CD4-positive, CD25-positive, alpha-beta regulatory T cell (primary cell): Measurements from ENCODE around the gene SH3RF2. TPM values are rescaled to one million over a fixed set of nuclear protein-coding genes. Genes with fewer than 3 reads are reported as not detected.

ENCODE experiments used
- ATAC-seq, 2 donors: fragments of 150-1000 bp; cut with Tn5 transposase; one replicate each; pipeline ENCODE4 v1.10.0; 2021; ENCODE audit warnings: low read depth in 2 of 2, moderate number of reproducible peaks in 2 of 2, moderate library complexity in 1 of 2
- DNase-seq, 3 donors: peaks; one replicate each; pipeline versions ENCODE4 v3.0.0 to v3.0.0-alpha.2; 2012 to 2022; ENCODE audit warnings: mixed read lengths in 1 of 3
- H3K27ac ChIP-seq: one replicate; pipeline ENCODE4 v1.7.0; 2013; ENCODE audit warnings: mild to moderate bottlenecking, low read length; ENCODE audit not compliant: insufficient read depth, poor library complexity, severe bottlenecking
- H3K27me3 ChIP-seq: one replicate; pipeline ENCODE4 v1.7.0; 2013; ENCODE audit warnings: low read length; ENCODE audit not compliant: control insufficient read depth, insufficient read depth
- H3K36me3 ChIP-seq: one replicate; pipeline ENCODE4 v1.7.0; 2013; ENCODE audit warnings: mild to moderate bottlenecking, low read length, moderate library complexity; ENCODE audit not compliant: control insufficient read depth, insufficient read depth
- H3K4me1 ChIP-seq: 2 replicates; pipeline ENCODE4 v1.7.0; 2013; ENCODE audit warnings: mild to moderate bottlenecking, low read length; ENCODE audit not compliant: insufficient read depth, control insufficient read depth, poor library complexity, severe bottlenecking
- H3K4me3 ChIP-seq: one replicate; pipeline ENCODE4 v1.7.0; 2013; ENCODE audit warnings: low read depth, mild to moderate bottlenecking, low read length, moderate library complexity
- H3K9me3 ChIP-seq, 2 experiments: 1 replicate in 1 of 2; 2 replicates in 1 of 2; pipeline ENCODE4 v1.7.0; 2013; ENCODE audit warnings: low read length in 2 of 2, mild to moderate bottlenecking in 1 of 2, moderate library complexity in 1 of 2; ENCODE audit not compliant: control insufficient read depth in 2 of 2
- H3K27ac Mint-ChIP-seq, 3 donors: one replicate each; pipeline ENCODE4 v1.8.0; 2020 to 2022; ENCODE audit warnings: mild to moderate bottlenecking in 3 of 3, mixed read lengths in 3 of 3, moderate library complexity in 2 of 3
- H3K27me3 Mint-ChIP-seq: one replicate; pipeline ENCODE4 v1.8.0; 2022; ENCODE audit warnings: mild to moderate bottlenecking, mixed read lengths
- H3K36me3 Mint-ChIP-seq: one replicate; pipeline ENCODE4 v1.8.0; 2020; ENCODE audit warnings: mixed read lengths
- H3K4me1 Mint-ChIP-seq, 4 donors: one replicate each; pipeline ENCODE4 v1.8.0; 2020 to 2022; ENCODE audit warnings: mixed read lengths in 4 of 4, mild to moderate bottlenecking in 1 of 4
- H3K4me3 Mint-ChIP-seq, 4 donors: one replicate each; pipeline ENCODE4 v1.8.0; 2020 to 2022; ENCODE audit warnings: mild to moderate bottlenecking in 4 of 4, mixed read lengths in 4 of 4, moderate library complexity in 3 of 4
- H3K9me3 Mint-ChIP-seq, 7 donors: one replicate each; pipeline ENCODE4 v1.8.0; 2020 to 2022; ENCODE audit warnings: mixed read lengths in 7 of 7, mild to moderate bottlenecking in 3 of 7, moderate library complexity in 2 of 7
- polyA plus RNA-seq, 4 donors: library from polyadenylated mRNA; unstranded; fragments of 300-500 nt; fragmentation: Illumina TruSeq; gene quantifications; one replicate each; pipeline ENCODE4 v1.2.3, GENCODE V29; 2021
- total RNA-seq: library from RNA; stranded (reverse); gene quantifications from one replicate; pipeline ENCODE4 v1.2.3, GENCODE V29; 2022

The SH3RF2 gene
- total and polyA plus RNA-seq, 5 donors from 2014 or later = 0.52 to 4.5 (median 0.70) TPM; not detected in 1

- Mint-ChIP-seq H3K4me3 (no peak overlapping the region), H3K36me3 (no peaks in the 10 kb centered on the region)
Observed at GRCh38 chr5:145913701-145914100, 22.7 kb upstream of the SH3RF2 start.

GRCh38 chr5:145915970-145916638, 20.3 kb upstream of the SH3RF2 start:
- peaks cover 20% of the 10 kb centered on the region for H3K27me3 Mint-ChIP-seq
- no peaks in the 10 kb centered on the region for H3K27me3 ChIP-seq

More at GRCh38 chr5:145913701-145914100, 22.7 kb upstream of the SH3RF2 start:
- DNase-seq (no peak), ATAC-seq (no peak)
- H3K4me1 Mint-ChIP-seq = peaks cover 0 to 7% (median 0%) of the 10 kb centered on the region in 4 donors
- H3K27ac ChIP-seq = no peak overlapping the region
- no peak overlapping the region for H3K4me3 ChIP-seq
- no peak overlapping the region for H3K27ac Mint-ChIP-seq
- H3K27me3 Mint-ChIP-seq = peaks cover 27% of the 10 kb centered on the region
- no peaks in the 10 kb centered on the region for H3K36me3 ChIP-seq
- H3K27me3 ChIP-seq = peaks cover 2% of the 10 kb centered on the region
- no peaks in the 10 kb centered on the region for H3K4me1 ChIP-seq
- no peaks in the 10 kb centered on the region for H3K9me3 ChIP-seq
- H3K9me3 Mint-ChIP-seq = peaks cover 0 to 3% (median 0%) of the 10 kb centered on the region in 7 donors

DNA sequence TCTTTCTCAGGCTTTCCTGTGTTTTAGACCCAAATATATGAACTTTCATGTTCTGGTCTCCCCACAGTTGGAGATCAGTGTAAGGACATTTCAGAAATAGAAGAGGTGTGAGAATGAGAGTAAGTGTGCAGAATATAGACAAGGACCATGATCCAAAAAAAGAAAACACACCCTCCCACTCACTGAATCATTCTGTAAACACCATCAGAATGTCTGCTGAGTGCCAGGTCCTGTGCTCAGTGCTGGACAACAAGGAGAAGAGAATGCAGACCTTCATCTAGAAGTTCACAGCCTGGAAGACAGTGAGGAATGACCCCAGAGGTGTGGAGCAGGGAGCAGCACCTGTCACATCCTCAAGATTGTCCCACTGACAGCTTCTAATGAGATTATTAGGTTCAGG, 19.1 kb upstream of the SH3RF2 start:
- ATAC-seq (no peak), DNase-seq (no peak)
- no peaks in the 10 kb centered on the region for H3K36me3 Mint-ChIP-seq
- peaks cover 0 to 3% (median 0%) of the 10 kb centered on the region in 4 donors for H3K4me1 Mint-ChIP-seq
- Histone ChIP-seq H3K4me3 (no peak overlapping the region), H3K4me1 (no peaks in the 10 kb centered on the region), H3K27me3 (no peaks in the 10 kb centered on the region), H3K27ac (no peak overlapping the region), H3K36me3 (no peaks in the 10 kb centered on the region), H3K9me3 (no peaks in the 10 kb centered on the region)
- H3K9me3 Mint-ChIP-seq = peaks cover 0 to 3% (median 0%) of the 10 kb centered on the region in 7 donors
- peaks cover 20% of the 10 kb centered on the region for H3K27me3 Mint-ChIP-seq
- H3K4me3 Mint-ChIP-seq = no peak overlapping the region
- no peak overlapping the region for H3K27ac Mint-ChIP-seq

More at GRCh38 chr5:145915970-145916638, 20.3 kb upstream of the SH3RF2 start:
- Mint-ChIP-seq H3K4me1 (peaks cover 0 to 3% (median 0%) of the 10 kb centered on the region in 4 donors), H3K4me3 (no peak overlapping the region), H3K27ac (no peak overlapping the region), H3K9me3 (peaks cover 0 to 3% (median 0%) of the 10 kb centered on the region in 7 donors), H3K36me3 (no peaks in the 10 kb centered on the region)
- Histone ChIP-seq H3K27ac (no peak overlapping the region), H3K9me3 (no peaks in the 10 kb centered on the region), H3K4me1 (no peaks in the 10 kb centered on the region), H3K4me3 (no peak overlapping the region), H3K36me3 (no peaks in the 10 kb centered on the region)
- ATAC-seq (no peak), DNase-seq (no peak)

DNA sequence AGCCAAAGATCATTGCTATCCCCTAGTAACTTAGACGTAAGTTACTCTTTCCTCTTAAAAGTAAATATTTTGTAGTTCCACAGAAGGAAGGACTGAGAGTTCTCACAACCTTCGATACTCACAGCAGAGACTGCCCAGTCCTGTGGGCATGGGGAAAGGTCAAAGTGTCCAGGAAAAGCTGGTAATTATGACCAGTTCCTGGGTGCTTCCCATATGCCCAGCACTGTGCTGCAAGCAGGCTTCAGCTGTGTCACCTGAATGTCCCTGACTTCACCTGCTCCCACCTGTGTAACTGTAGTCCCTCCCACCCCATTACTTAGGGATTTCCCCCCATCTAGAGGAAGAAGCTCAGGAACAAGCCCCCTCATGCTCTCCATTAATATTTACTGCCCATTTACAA, 18.0 kb upstream of the SH3RF2 start:
- peaks cover 0 to 3% (median 0%) of the 10 kb centered on the region in 4 donors for H3K4me1 Mint-ChIP-seq
- DNase-seq (no peak), ATAC-seq (no peak)
- Histone ChIP-seq H3K4me1 (no peaks in the 10 kb centered on the region), H3K9me3 (no peaks in the 10 kb centered on the region), H3K36me3 (no peaks in the 10 kb centered on the region), H3K27me3 (no peaks in the 10 kb centered on the region), H3K27ac (no peak overlapping the region), H3K4me3 (no peak overlapping the region)
- H3K4me3 Mint-ChIP-seq = no peak overlapping the region
- peaks cover 20% of the 10 kb centered on the region for H3K27me3 Mint-ChIP-seq
- no peaks in the 10 kb centered on the region for H3K36me3 Mint-ChIP-seq
- peaks cover 0 to 3% (median 0%) of the 10 kb centered on the region in 7 donors for H3K9me3 Mint-ChIP-seq
- H3K27ac Mint-ChIP-seq = no peak overlapping the region

DNA sequence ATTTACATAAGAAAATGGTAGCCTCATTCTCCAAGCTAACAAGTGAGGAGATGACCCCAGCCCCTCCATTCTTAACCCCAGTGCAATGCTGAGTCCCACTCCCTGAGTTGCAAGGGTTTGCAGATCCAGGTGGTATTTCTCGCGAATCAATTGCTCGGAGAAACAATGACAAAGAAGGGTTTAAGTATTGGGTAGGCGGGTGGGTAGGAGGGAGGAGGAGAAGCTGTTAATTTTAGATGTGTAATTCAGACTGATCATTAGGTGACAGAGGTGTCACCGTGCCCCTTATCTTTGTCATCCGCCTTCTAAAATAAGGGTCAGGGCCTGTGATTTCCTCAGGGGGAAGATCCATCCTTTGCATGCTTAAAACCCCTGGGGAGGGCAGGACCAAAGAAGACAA, 17.0 kb upstream of the SH3RF2 start:
- H3K9me3 Mint-ChIP-seq = peaks cover 0 to 3% (median 0%) of the 10 kb centered on the region in 7 donors
- Histone ChIP-seq H3K27ac (no peak overlapping the region), H3K36me3 (no peaks in the 10 kb centered on the region), H3K4me1 (no peaks in the 10 kb centered on the region), H3K27me3 (no peaks in the 10 kb centered on the region), H3K4me3 (no peak overlapping the region), H3K9me3 (no peaks in the 10 kb centered on the region)
- ATAC-seq (no peak), DNase-seq (no peak)
- H3K4me3 Mint-ChIP-seq = no peak overlapping the region
- no peak overlapping the region for H3K27ac Mint-ChIP-seq
- H3K36me3 Mint-ChIP-seq = no peaks in the 10 kb centered on the region
- peaks cover 20% of the 10 kb centered on the region for H3K27me3 Mint-ChIP-seq
- peaks cover 0 to 3% (median 0%) of the 10 kb centered on the region in 4 donors for H3K4me1 Mint-ChIP-seq

- Mint-ChIP-seq H3K9me3 (peaks cover 0 to 3% (median 0%) of the 10 kb centered on the region in 7 donors), H3K27ac (no peak overlapping the region)
Observed at GRCh38 chr5:145920542-145921210, 15.7 kb upstream of the SH3RF2 start.

GRCh38 chr5:145921211-145921610, 15.2 kb upstream of the SH3RF2 start:
- Histone ChIP-seq H3K27me3 (no peaks in the 10 kb centered on the region), H3K27ac (no peak overlapping the region), H3K9me3 (no peaks in the 10 kb centered on the region), H3K4me1 (no peaks in the 10 kb centered on the region), H3K36me3 (no peaks in the 10 kb centered on the region), H3K4me3 (no peak overlapping the region)
- no peak for ATAC-seq
- H3K4me1 Mint-ChIP-seq = no peaks in the 10 kb centered on the region
- peaks cover 15% of the 10 kb centered on the region for H3K27me3 Mint-ChIP-seq
- H3K4me3 Mint-ChIP-seq = no peak overlapping the region
- H3K36me3 Mint-ChIP-seq = no peaks in the 10 kb centered on the region
- DNase-seq = no peak
- H3K27ac Mint-ChIP-seq = no peak overlapping the region
- H3K9me3 Mint-ChIP-seq = peaks cover 0 to 3% (median 0%) of the 10 kb centered on the region in 7 donors

More at GRCh38 chr5:145920542-145921210, 15.7 kb upstream of the SH3RF2 start:
- Histone ChIP-seq H3K4me1 (no peaks in the 10 kb centered on the region), H3K4me3 (no peak overlapping the region), H3K9me3 (no peaks in the 10 kb centered on the region), H3K36me3 (no peaks in the 10 kb centered on the region), H3K27me3 (no peaks in the 10 kb centered on the region), H3K27ac (no peak overlapping the region)
- Mint-ChIP-seq H3K27me3 (peaks cover 18% of the 10 kb centered on the region), H3K36me3 (no peaks in the 10 kb centered on the region), H3K4me3 (no peak overlapping the region), H3K4me1 (peaks cover 0 to 3% (median 0%) of the 10 kb centered on the region in 4 donors)
- DNase-seq (no peak), ATAC-seq (no peak)
